Measurements from ENCODE around the gene HEYL. TPM values are rescaled to one million over a fixed set of nuclear protein-coding genes. Genes with fewer than 3 reads are reported as not detected.

Gene HEYL
- polyA plus RNA-seq, 1 of the 3 experiments (the other 2 are of a cell fraction) = not detected

DNA sequence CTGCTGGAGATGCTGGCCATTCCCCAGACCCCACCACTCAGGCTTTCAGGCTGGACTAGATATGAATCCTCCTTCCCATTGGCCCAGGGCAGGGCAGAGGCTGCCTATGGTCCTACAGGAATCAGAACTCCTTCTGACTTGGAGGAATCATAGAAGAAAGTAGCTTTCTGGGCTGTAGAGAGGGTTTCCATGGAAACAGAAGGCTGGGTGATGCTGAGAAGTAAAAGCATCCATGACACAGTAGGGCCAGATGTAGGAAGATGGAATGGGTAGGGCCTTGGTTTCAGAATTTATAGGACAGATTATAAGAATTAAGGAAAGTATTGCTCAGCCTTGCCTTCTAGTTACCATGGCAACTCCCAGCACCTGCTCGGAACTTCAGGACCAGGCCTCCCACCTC is 23.4 kb upstream of the HEYL start:
- Histone ChIP-seq H4K20me1 (ENCODE audit: insufficient read depth) (no peaks in the 10 kb centered on the region), H3K36me3 (replicated peaks in 1 of 2; ENCODE audit: control insufficient read depth in 1 of 2, insufficient read depth in 2 of 2, low read length in 1 of 2) (no peaks in the 10 kb centered on the region), H3K9ac (no peak overlapping the region), H3K4me1 (ENCODE audit: control insufficient read depth in 1 of 2, insufficient read depth in 2 of 2, low read depth in 1 of 2, low read length in 1 of 2) (peaks cover 0 to 46% of the 10 kb centered on the region in 2 experiments; a peak in 2 of 4 replicates), H2AFZ (ENCODE audit: low read depth) (no peak overlapping the region), H3K9me3 (no peaks in the 10 kb centered on the region), H3K9me2 (no peaks in the 10 kb centered on the region), H3F3A (replicated peaks; ENCODE audit: insufficient read depth) (no peaks in the 10 kb centered on the region), H3K4me3 (ENCODE audit: low read depth in 2 of 2, low read length in 1 of 2) (no peak overlapping the region), H3K4me2 (no peak overlapping the region), H3K27me3 (ENCODE audit: insufficient read depth) (peaks cover 9% of the 10 kb centered on the region; the same call in 1 of the 2 replicates), H3K27ac (ENCODE audit: low read depth in 2 of 2, low read length in 1 of 2) (peak overlapping the region in 1 of 2 experiments; percentile 9; a peak in 1 of 4 replicates), H3K79me2 (ENCODE audit: insufficient read depth) (no peaks in the 10 kb centered on the region)
- 75% methylated on average over 1 of the region's 1 CpG for WGBS (ENCODE audit: low lambda C conversion rate)
- DNase-seq = no peak
- TF ChIP-seq NRF1 (IDR thresholded peaks at IDR 0.05; ENCODE audit: low read depth, low read length) (no peak), EZH2phosphoT487 (IDR thresholded peaks at IDR 0.05; ENCODE audit: borderline replicate concordance, low read depth) (no peak), TAF1 (IDR thresholded peaks at IDR 0.05; ENCODE audit: borderline replicate concordance, low read depth, low read length) (no peak), GATA2 (CRISPR knock-in tag; IDR thresholded peaks at IDR 0.05) (no peak), TCF12 (IDR thresholded peaks at IDR 0.05) (no peak), JUND (IDR thresholded peaks at IDR 0.05) (no peak), MEF2A (IDR thresholded peaks at IDR 0.05; ENCODE audit: borderline replicate concordance, low read depth) (no peak), RFX5 (IDR thresholded peaks at IDR 0.05; ENCODE audit: low read length) (no peak), RXRA (IDR thresholded peaks at IDR 0.05; ENCODE audit: borderline replicate concordance, low read depth) (no peak), RAD21 (IDR thresholded peaks at IDR 0.05; ENCODE audit: low read length) (no peak), MXI1 (IDR thresholded peaks at IDR 0.05; ENCODE audit: low read depth, low read length) (no peak)
- TF ChIP-seq, protein P1, sequence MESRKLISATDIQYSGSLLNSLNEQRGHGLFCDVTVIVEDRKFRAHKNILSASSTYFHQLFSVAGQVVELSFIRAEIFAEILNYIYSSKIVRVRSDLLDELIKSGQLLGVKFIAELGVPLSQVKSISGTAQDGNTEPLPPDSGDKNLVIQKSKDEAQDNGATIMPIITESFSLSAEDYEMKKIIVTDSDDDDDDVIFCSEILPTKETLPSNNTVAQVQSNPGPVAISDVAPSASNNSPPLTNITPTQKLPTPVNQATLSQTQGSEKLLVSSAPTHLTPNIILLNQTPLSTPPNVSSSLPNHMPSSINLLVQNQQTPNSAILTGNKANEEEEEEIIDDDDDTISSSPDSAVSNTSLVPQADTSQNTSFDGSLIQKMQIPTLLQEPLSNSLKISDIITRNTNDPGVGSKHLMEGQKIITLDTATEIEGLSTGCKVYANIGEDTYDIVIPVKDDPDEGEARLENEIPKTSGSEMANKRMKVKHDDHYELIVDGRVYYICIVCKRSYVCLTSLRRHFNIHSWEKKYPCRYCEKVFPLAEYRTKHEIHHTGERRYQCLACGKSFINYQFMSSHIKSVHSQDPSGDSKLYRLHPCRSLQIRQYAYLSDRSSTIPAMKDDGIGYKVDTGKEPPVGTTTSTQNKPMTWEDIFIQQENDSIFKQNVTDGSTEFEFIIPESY (IDR thresholded peaks at IDR 0.05; ENCODE audit: borderline replicate concordance, low read depth) = no peak
- TF ChIP-seq, protein P2, sequence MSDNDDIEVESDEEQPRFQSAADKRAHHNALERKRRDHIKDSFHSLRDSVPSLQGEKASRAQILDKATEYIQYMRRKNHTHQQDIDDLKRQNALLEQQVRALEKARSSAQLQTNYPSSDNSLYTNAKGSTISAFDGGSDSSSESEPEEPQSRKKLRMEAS (IDR thresholded peaks at IDR 0.05; ENCODE audit: low read depth) = no peak
- TF ChIP-seq, protein P3, sequence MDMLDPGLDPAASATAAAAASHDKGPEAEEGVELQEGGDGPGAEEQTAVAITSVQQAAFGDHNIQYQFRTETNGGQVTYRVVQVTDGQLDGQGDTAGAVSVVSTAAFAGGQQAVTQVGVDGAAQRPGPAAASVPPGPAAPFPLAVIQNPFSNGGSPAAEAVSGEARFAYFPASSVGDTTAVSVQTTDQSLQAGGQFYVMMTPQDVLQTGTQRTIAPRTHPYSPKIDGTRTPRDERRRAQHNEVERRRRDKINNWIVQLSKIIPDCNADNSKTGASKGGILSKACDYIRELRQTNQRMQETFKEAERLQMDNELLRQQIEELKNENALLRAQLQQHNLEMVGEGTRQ (IDR thresholded peaks at IDR 0.05; ENCODE audit: borderline replicate concordance, low read depth, low read length) = no peak
- TF ChIP-seq, protein P4, sequence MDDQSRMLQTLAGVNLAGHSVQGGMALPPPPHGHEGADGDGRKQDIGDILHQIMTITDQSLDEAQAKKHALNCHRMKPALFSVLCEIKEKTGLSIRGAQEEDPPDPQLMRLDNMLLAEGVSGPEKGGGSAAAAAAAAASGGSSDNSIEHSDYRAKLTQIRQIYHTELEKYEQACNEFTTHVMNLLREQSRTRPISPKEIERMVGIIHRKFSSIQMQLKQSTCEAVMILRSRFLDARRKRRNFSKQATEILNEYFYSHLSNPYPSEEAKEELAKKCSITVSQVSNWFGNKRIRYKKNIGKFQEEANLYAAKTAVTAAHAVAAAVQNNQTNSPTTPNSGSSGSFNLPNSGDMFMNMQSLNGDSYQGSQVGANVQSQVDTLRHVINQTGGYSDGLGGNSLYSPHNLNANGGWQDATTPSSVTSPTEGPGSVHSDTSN (IDR thresholded peaks at IDR 0.05) = no peak
- TF ChIP-seq, protein P5, sequence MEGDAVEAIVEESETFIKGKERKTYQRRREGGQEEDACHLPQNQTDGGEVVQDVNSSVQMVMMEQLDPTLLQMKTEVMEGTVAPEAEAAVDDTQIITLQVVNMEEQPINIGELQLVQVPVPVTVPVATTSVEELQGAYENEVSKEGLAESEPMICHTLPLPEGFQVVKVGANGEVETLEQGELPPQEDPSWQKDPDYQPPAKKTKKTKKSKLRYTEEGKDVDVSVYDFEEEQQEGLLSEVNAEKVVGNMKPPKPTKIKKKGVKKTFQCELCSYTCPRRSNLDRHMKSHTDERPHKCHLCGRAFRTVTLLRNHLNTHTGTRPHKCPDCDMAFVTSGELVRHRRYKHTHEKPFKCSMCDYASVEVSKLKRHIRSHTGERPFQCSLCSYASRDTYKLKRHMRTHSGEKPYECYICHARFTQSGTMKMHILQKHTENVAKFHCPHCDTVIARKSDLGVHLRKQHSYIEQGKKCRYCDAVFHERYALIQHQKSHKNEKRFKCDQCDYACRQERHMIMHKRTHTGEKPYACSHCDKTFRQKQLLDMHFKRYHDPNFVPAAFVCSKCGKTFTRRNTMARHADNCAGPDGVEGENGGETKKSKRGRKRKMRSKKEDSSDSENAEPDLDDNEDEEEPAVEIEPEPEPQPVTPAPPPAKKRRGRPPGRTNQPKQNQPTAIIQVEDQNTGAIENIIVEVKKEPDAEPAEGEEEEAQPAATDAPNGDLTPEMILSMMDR (IDR thresholded peaks at IDR 0.05) = no peak
- TF ChIP-seq, protein P6, sequence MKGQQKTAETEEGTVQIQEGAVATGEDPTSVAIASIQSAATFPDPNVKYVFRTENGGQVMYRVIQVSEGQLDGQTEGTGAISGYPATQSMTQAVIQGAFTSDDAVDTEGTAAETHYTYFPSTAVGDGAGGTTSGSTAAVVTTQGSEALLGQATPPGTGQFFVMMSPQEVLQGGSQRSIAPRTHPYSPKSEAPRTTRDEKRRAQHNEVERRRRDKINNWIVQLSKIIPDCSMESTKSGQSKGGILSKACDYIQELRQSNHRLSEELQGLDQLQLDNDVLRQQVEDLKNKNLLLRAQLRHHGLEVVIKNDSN (IDR thresholded peaks at IDR 0.05; ENCODE audit: borderline replicate concordance, low read depth) = no peak
- CTCF ChIA-PET = interaction anchor here (1.5 kb wide), 1 partner anchor 10 kb away, joined by 4 read pairs; no protein-coding TSS in a partner anchor
- POLR2A ChIA-PET = interaction anchor here (1.1 to 1.3 kb wide), 2 partner anchors 9 to 39 kb away, joined by 3 to 7 read pairs; partner anchors contain the start of gene NT5C1A

Data from SK-N-SH (cell line).